GM23338 (cell line): Measurements from ENCODE around the gene UFD1. TPM values are rescaled to one million over a fixed set of nuclear protein-coding genes. Genes with fewer than 3 reads are reported as not detected.

Experiments used
- ATAC-seq: fragments of 200-7000 bp; cut with Tn5 transposase; 3 replicates; pipeline ENCODE4 v1.9.1; 2020
- DNase-seq: peaks from one replicate; pipeline ENCODE4 v3.0.0-alpha.2; 2015; ENCODE audit warnings: low spot score
- H2AFZ ChIP-seq: fragments of 200-600 bp; sonication (generic); 2 replicates; pipeline ENCODE4 v1.8.0; 2016; ENCODE audit warnings: antibody characterized with exemption, mild to moderate bottlenecking, moderate library complexity
- H3F3A ChIP-seq: fragments of 200-600 bp; sonication (generic); replicated peaks from 2 replicates; pipeline ENCODE4 v1.8.0; 2017; ENCODE audit warnings: antibody characterized with exemption, mixed run types, low read depth
- H3K27ac ChIP-seq: fragments of 200-600 bp; sonication (generic); 2 replicates; pipeline ENCODE4 v1.6.1; 2016; ENCODE audit warnings: low read depth
- H3K27me3 ChIP-seq: fragments of 200-600 bp; sonication (generic); 2 replicates; pipeline ENCODE4 v1.8.0; 2016; ENCODE audit warnings: mild to moderate bottlenecking, mixed run types, moderate library complexity; ENCODE audit not compliant: insufficient read depth
- H3K36me3 ChIP-seq: fragments of 200-600 bp; sonication (generic); 2 replicates; pipeline ENCODE4 v1.8.0; 2016; ENCODE audit warnings: mild to moderate bottlenecking; ENCODE audit not compliant: insufficient read depth
- H3K4me1 ChIP-seq: fragments of 200-600 bp; sonication (generic); 2 replicates; pipeline ENCODE4 v1.8.0; 2016; ENCODE audit warnings: mild to moderate bottlenecking, moderate library complexity; ENCODE audit not compliant: insufficient read depth
- H3K4me2 ChIP-seq: fragments of 200-600 bp; sonication (generic); 2 replicates; pipeline ENCODE4 v1.7.1; 2017; ENCODE audit warnings: mixed run types
- H3K4me3 ChIP-seq: fragments of 200-600 bp; sonication (generic); 2 replicates; pipeline ENCODE4 v1.6.1; 2016; ENCODE audit warnings: mixed run types
- H3K79me2 ChIP-seq: fragments of 200-600 bp; sonication (generic); replicated peaks from 2 replicates; pipeline ENCODE4 v1.8.0; 2017; ENCODE audit warnings: mild to moderate bottlenecking; ENCODE audit not compliant: insufficient read depth
- H3K9me2 ChIP-seq: fragments of 200-600 bp; sonication (generic); 2 replicates; pipeline ENCODE4 v1.8.0; 2017; ENCODE audit not compliant: insufficient read depth
- H4K20me1 ChIP-seq: fragments of 200-600 bp; sonication (generic); replicated peaks from 2 replicates; pipeline ENCODE4 v1.8.0; 2017; ENCODE audit warnings: mild to moderate bottlenecking; ENCODE audit not compliant: insufficient read depth
- H3K27ac Mint-ChIP-seq: 2 replicates; pipeline ENCODE4 v1.8.0; 2020; ENCODE audit warnings: inconsistent platforms, mild to moderate bottlenecking, moderate library complexity, mixed read lengths
- H3K27me3 Mint-ChIP-seq: 3 replicates; pipeline ENCODE4 v1.8.0; 2022; ENCODE audit warnings: low read depth, mild to moderate bottlenecking, moderate library complexity, mixed read lengths, inconsistent platforms; ENCODE audit not compliant: insufficient read depth, poor library complexity
- H3K36me3 Mint-ChIP-seq: 3 replicates; pipeline ENCODE4 v1.8.0; 2021; ENCODE audit warnings: low read depth, mild to moderate bottlenecking, inconsistent platforms, moderate library complexity, mixed read lengths
- H3K4me1 Mint-ChIP-seq: 3 replicates; pipeline ENCODE4 v1.8.0; 2020; ENCODE audit warnings: mild to moderate bottlenecking, inconsistent platforms, mixed read lengths
- H3K4me3 Mint-ChIP-seq: 3 replicates; pipeline ENCODE4 v1.8.0; 2021; ENCODE audit warnings: moderate library complexity, mild to moderate bottlenecking, inconsistent platforms, mixed read lengths
- H3K9me3 Mint-ChIP-seq: 3 replicates; pipeline ENCODE4 v1.8.0; 2020; ENCODE audit warnings: moderate library complexity, mild to moderate bottlenecking, inconsistent platforms, mixed read lengths
- EZH2 ChIP-seq: fragments of 200-600 bp; sonication (generic); IDR thresholded peaks from one replicate; pipeline ENCODE4 v1.8.0; 2017; ENCODE audit warnings: antibody characterized with exemption, mild to moderate bottlenecking, low read depth; ENCODE audit not compliant: unreplicated experiment
- STAT1 ChIP-seq: IDR thresholded peaks from one replicate; pipeline ENCODE4 v1.6.1; 2016; ENCODE audit warnings: antibody characterized with exemption; ENCODE audit not compliant: unreplicated experiment
- ZNF114 ChIP-seq: fragments of 250-450 bp; sonication (Bioruptor Pico); IDR thresholded peaks from 2 replicates; pipeline ENCODE4 v1.5.0; 2020; ENCODE audit warnings: mild to moderate bottlenecking, moderate library complexity
- ZNF331 ChIP-seq: fragments of 250-450 bp; sonication (Bioruptor Pico); IDR thresholded peaks from 2 replicates; pipeline ENCODE4 v1.5.0; 2020; ENCODE audit warnings: low read depth, mild to moderate bottlenecking, moderate library complexity
- polyA plus RNA-seq: library from polyadenylated mRNA; unstranded; fragments of >200 nt; fragmentation: Nextera tagmentation; extraction: Ambion mirVana; gene quantifications from 2 replicates; pipeline ENCODE4 v1.2.1, GENCODE V29; 2016
- total RNA-seq: library from RNA; depleted of rRNA; stranded (reverse); fragments of >200 nt; shearing (Covaris generic); gene quantifications from 2 replicates; pipeline ENCODE4 v1.2.3, GENCODE V29; 2014
- TF ChIP-seq, protein P1 (sequence below), 2 experiments: fragments of 200-600 bp in 1 of 2; sonication (generic) in 1 of 2; conservative IDR thresholded peaks; 2 replicates each; pipeline versions ENCODE4 v1.5.1 to v1.6.1; 2016 to 2017; ENCODE audit warnings: antibody characterized with exemption in 2 of 2, low read depth in 2 of 2, mild to moderate bottlenecking in 2 of 2, moderate library complexity in 1 of 2
- TF ChIP-seq, protein P2 (sequence below): IDR thresholded peaks from one replicate; pipeline ENCODE4 v1.6.1; 2018; ENCODE audit warnings: antibody characterized with exemption; ENCODE audit not compliant: unreplicated experiment
- TF ChIP-seq, protein P3 (sequence below): fragments of 250-450 bp; sonication (Bioruptor Pico); IDR thresholded peaks from 2 replicates; pipeline ENCODE4 v1.5.0; 2020; ENCODE audit warnings: mild to moderate bottlenecking, moderate library complexity

UFD1 gene
- total and polyA plus RNA-seq, 2 experiments from 2014 or later, result 53.5 to 93.8 TPM

DNA sequence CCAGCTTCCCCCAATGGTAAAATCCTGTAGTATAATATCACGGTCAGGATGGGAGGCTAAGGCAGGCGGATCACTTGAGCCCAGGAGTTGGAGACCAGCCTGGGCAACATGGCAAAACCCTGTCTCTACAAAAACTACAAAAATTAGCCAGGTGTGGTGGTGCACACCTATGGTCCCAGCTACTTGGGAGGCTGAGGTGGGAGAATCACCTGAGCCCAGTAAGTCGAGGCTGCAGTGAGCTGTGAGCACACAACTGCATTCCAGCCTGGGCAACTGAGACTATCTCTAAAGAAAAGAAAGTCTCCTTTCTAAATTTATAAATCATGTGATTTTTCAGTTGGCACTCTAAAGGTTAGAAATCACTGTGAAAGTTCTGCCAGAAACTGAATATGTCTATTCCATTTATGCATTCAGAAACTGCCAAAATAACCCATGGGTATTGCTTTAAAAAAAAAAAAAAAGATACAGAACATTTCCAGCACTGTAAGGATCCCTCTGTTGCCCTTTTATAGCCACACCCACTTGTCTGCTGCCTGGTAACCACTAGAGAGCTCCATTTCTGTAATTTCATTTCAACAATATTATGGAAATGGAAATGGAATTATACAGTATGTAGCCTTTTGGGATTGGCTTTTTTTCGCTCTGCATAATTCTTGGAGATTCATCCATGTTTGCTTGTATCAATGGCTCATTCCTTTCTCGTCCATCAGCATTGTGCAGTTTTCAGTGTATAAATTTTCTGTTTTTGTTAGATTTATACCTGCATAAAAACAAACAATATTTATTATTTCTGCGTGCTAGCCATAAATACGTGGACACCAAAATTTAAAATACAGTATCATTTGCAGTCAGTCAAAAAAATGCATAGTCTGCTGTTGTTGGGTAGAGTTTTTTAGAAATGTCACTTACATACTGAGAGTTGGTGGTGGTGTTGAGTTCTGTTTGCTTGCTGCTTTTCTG is 10.2 kb upstream of the UFD1 start (continued):
- TF ChIP-seq, protein P1, sequence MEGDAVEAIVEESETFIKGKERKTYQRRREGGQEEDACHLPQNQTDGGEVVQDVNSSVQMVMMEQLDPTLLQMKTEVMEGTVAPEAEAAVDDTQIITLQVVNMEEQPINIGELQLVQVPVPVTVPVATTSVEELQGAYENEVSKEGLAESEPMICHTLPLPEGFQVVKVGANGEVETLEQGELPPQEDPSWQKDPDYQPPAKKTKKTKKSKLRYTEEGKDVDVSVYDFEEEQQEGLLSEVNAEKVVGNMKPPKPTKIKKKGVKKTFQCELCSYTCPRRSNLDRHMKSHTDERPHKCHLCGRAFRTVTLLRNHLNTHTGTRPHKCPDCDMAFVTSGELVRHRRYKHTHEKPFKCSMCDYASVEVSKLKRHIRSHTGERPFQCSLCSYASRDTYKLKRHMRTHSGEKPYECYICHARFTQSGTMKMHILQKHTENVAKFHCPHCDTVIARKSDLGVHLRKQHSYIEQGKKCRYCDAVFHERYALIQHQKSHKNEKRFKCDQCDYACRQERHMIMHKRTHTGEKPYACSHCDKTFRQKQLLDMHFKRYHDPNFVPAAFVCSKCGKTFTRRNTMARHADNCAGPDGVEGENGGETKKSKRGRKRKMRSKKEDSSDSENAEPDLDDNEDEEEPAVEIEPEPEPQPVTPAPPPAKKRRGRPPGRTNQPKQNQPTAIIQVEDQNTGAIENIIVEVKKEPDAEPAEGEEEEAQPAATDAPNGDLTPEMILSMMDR (conservative IDR thresholded peaks at IDR 0.05; ENCODE audit: low read depth in 2 of 2), result no peak

DNA sequence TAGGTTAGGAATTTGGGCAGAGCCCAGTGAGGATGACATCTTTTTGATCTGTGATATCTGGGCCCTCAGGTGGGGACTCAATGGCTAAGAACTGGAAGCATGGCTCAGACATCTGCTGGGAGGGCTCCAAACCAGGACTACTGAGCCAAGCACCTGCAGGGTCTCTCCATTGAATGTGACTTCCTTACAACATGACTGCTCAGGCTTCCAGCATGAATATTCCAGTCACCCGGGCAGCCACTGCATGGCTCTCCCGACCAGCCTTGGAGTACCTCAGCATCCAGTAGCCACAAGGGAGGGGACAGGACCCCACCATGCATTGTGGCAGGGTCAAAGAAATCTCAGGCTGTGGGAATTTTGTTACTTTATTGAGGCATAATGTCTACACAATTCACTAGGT is 9.3 kb upstream of the UFD1 start:
- Histone ChIP-seq H3K36me3 (peaks cover 33% of the 10 kb centered on the region), H3K4me1 (no peaks in the 10 kb centered on the region), H3K4me2 (no peak overlapping the region), H3K27ac (no peak overlapping the region), H2AFZ (no peak overlapping the region), H3K9me2 (no peaks in the 10 kb centered on the region), H3F3A (no peaks in the 10 kb centered on the region), H3K79me2 (peaks cover 3% of the 10 kb centered on the region), H3K4me3 (no peak overlapping the region), H3K27me3 (no peaks in the 10 kb centered on the region), H4K20me1 (peaks cover 10% of the 10 kb centered on the region)
- DNase-seq (no peak), ATAC-seq (no peak)
- no peak overlapping the region for H3K27ac Mint-ChIP-seq
- no peaks in the 10 kb centered on the region for H3K4me1 Mint-ChIP-seq
- no peak overlapping the region for H3K4me3 Mint-ChIP-seq
- no peaks in the 10 kb centered on the region for H3K9me3 Mint-ChIP-seq
- peaks cover 55% of the 10 kb centered on the region for H3K36me3 Mint-ChIP-seq
- no peaks in the 10 kb centered on the region for H3K27me3 Mint-ChIP-seq
- TF ChIP-seq ZNF114 (CRISPR knock-in tag) (no peak), STAT1 (no peak), ZNF331 (CRISPR knock-in tag) (no peak), EZH2 (no peak)
- TF ChIP-seq, protein P2, sequence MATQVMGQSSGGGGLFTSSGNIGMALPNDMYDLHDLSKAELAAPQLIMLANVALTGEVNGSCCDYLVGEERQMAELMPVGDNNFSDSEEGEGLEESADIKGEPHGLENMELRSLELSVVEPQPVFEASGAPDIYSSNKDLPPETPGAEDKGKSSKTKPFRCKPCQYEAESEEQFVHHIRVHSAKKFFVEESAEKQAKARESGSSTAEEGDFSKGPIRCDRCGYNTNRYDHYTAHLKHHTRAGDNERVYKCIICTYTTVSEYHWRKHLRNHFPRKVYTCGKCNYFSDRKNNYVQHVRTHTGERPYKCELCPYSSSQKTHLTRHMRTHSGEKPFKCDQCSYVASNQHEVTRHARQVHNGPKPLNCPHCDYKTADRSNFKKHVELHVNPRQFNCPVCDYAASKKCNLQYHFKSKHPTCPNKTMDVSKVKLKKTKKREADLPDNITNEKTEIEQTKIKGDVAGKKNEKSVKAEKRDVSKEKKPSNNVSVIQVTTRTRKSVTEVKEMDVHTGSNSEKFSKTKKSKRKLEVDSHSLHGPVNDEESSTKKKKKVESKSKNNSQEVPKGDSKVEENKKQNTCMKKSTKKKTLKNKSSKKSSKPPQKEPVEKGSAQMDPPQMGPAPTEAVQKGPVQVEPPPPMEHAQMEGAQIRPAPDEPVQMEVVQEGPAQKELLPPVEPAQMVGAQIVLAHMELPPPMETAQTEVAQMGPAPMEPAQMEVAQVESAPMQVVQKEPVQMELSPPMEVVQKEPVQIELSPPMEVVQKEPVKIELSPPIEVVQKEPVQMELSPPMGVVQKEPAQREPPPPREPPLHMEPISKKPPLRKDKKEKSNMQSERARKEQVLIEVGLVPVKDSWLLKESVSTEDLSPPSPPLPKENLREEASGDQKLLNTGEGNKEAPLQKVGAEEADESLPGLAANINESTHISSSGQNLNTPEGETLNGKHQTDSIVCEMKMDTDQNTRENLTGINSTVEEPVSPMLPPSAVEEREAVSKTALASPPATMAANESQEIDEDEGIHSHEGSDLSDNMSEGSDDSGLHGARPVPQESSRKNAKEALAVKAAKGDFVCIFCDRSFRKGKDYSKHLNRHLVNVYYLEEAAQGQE, result no peak
- TF ChIP-seq, protein P3, sequence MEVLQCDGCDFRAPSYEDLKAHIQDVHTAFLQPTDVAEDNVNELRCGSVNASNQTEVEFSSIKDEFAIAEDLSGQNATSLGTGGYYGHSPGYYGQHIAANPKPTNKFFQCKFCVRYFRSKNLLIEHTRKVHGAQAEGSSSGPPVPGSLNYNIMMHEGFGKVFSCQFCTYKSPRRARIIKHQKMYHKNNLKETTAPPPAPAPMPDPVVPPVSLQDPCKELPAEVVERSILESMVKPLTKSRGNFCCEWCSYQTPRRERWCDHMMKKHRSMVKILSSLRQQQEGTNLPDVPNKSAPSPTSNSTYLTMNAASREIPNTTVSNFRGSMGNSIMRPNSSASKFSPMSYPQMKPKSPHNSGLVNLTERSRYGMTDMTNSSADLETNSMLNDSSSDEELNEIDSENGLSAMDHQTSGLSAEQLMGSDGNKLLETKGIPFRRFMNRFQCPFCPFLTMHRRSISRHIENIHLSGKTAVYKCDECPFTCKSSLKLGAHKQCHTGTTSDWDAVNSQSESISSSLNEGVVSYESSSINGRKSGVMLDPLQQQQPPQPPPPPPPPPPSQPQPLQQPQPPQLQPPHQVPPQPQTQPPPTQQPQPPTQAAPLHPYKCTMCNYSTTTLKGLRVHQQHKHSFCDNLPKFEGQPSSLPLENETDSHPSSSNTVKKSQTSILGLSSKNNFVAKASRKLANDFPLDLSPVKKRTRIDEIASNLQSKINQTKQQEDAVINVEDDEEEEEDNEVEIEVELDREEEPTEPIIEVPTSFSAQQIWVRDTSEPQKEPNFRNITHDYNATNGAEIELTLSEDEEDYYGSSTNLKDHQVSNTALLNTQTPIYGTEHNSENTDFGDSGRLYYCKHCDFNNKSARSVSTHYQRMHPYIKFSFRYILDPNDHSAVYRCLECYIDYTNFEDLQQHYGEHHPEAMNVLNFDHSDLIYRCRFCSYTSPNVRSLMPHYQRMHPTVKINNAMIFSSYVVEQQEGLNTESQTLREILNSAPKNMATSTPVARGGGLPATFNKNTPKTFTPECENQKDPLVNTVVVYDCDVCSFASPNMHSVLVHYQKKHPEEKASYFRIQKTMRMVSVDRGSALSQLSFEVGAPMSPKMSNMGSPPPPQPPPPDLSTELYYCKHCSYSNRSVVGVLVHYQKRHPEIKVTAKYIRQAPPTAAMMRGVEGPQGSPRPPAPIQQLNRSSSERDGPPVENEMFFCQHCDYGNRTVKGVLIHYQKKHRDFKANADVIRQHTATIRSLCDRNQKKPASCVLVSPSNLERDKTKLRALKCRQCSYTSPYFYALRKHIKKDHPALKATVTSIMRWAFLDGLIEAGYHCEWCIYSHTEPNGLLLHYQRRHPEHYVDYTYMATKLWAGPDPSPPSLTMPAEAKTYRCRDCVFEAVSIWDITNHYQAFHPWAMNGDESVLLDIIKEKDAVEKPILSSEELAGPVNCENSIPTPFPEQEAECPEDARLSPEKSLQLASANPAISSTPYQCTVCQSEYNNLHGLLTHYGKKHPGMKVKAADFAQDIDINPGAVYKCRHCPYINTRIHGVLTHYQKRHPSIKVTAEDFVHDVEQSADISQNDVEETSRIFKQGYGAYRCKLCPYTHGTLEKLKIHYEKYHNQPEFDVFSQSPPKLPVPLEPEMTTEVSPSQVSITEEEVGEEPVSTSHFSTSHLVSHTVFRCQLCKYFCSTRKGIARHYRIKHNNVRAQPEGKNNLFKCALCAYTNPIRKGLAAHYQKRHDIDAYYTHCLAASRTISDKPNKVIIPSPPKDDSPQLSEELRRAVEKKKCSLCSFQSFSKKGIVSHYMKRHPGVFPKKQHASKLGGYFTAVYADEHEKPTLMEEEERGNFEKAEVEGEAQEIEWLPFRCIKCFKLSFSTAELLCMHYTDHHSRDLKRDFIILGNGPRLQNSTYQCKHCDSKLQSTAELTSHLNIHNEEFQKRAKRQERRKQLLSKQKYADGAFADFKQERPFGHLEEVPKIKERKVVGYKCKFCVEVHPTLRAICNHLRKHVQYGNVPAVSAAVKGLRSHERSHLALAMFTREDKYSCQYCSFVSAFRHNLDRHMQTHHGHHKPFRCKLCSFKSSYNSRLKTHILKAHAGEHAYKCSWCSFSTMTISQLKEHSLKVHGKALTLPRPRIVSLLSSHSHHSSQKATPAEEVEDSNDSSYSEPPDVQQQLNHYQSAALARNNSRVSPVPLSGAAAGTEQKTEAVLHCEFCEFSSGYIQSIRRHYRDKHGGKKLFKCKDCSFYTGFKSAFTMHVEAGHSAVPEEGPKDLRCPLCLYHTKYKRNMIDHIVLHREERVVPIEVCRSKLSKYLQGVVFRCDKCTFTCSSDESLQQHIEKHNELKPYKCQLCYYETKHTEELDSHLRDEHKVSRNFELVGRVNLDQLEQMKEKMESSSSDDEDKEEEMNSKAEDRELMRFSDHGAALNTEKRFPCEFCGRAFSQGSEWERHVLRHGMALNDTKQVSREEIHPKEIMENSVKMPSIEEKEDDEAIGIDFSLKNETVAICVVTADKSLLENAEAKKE, result no peak
